Measurements from ENCODE around the gene SMIM27. TPM values are rescaled to one million over a fixed set of nuclear protein-coding genes. Genes with fewer than 3 reads are reported as not detected.

SMIM27 gene
- total and polyA plus RNA-seq, 2 donors (not counting 1 experiment from before 2014, with no cell fraction given) = 9.5 to 20.9 TPM

DNA sequence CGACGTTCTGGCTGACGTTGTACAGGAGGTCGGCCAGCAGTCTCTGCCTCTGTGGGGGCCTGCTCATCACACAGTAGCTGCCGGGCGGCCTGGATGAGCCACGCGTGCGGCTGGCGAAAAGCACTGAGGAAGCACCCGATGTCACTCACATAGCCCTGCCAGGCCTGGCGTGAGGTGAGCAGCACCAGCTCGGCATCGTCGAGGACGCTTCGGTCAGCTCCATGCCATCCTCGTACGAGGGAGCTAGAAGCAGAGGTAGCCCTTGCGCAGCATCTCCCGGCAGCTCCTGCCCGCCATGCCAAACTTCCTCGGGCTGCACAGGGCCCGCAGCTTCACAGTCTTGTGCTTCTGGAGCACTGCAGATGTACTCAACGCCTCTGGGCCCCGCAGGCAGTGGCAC is 14.6 kb downstream of the SMIM27 start:
- CTCF ChIA-PET = interaction anchor here (0.7 to 1.5 kb wide), 2 partner anchors 13 to 189 kb away, joined by 3 to 4 read pairs; no protein-coding TSS in a partner anchor
- no peak overlapping the region for H2AFZ ChIP-seq (ENCODE audit: insufficient read depth, low read depth, low read length, poor library complexity, severe bottlenecking)
- no peaks in the 10 kb centered on the region for H3K9me3 ChIP-seq (ENCODE audit: control extremely low read depth in 1 of 3, control insufficient read depth in 2 of 3, insufficient read depth in 1 of 3, low read length in 2 of 3)

DNA sequence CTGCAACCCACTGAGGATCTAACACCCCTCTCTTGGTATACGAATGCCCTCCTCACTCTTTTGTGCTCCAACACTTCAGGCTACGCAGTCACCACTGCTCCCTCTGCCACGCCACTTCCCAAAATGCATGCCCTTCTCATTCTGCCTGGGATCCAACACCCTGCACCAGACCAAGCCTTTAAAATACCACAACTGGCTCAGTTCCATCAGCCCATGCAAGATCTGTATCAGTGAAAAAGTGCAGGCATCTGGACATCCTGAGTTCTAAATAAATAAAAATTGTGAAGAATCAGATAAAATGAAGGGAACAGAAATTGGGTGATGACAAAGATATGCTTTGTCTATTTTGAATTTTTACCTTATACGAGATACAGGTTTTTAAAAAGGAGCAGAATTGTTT is 18.1 kb downstream of the SMIM27 start:
- H3K36me3 ChIP-seq (replicated peaks in 1 of 2; ENCODE audit: control extremely low read depth in 1 of 2, control insufficient read depth in 1 of 2, extremely low read depth in 1 of 2, insufficient read depth in 2 of 2, low read length in 1 of 2) = peaks cover 2 to 20% of the 10 kb centered on the region in 2 experiments
- Mint-ChIP-seq H3K27ac (no peak overlapping the region), H3K9me3 (ENCODE audit: insufficient read depth) (no peaks in the 10 kb centered on the region), H3K4me3 (no peak overlapping the region), H3K27me3 (no peaks in the 10 kb centered on the region), H3K4me1 (peaks cover 28% of the 10 kb centered on the region)
- peaks cover 65% of the 10 kb centered on the region for H3K79me2 ChIP-seq (ENCODE audit: control insufficient read depth, insufficient read depth, low read length)
- H3K4me1 ChIP-seq (ENCODE audit: control insufficient read depth in 2 of 2, insufficient read depth in 2 of 2, low read length in 2 of 2) = peaks cover 15 to 17% of the 10 kb centered on the region in 2 donors
- no peak overlapping the region for H3K4me2 ChIP-seq (replicated peaks; ENCODE audit: low read depth, low read length, poor library complexity, severe bottlenecking)
- H3K9ac ChIP-seq (ENCODE audit: low read length) = no peak overlapping the region
- no peak overlapping the region for H3K27ac ChIP-seq (ENCODE audit: low read length in 2 of 2)
- CTCF ChIA-PET = no interaction called here
- DNase-seq (no peak), ATAC-seq (ENCODE audit: low read depth) (no peak)
- H2AFZ ChIP-seq (ENCODE audit: insufficient read depth, low read depth, low read length, poor library complexity, severe bottlenecking) = no peak overlapping the region
- H3K4me3 ChIP-seq (ENCODE audit: control extremely low read depth in 1 of 5, extremely low read depth in 1 of 5, insufficient read depth in 1 of 5, low read depth in 2 of 5, low read length in 4 of 5) = no peak overlapping the region
- no peak for TF ChIP-seq EZH2 (IDR thresholded peaks at IDR 0.05; ENCODE audit: borderline replicate concordance, insufficient read depth, low read depth, low read length, poor library complexity, severe bottlenecking)
- TF ChIP-seq, protein P1, sequence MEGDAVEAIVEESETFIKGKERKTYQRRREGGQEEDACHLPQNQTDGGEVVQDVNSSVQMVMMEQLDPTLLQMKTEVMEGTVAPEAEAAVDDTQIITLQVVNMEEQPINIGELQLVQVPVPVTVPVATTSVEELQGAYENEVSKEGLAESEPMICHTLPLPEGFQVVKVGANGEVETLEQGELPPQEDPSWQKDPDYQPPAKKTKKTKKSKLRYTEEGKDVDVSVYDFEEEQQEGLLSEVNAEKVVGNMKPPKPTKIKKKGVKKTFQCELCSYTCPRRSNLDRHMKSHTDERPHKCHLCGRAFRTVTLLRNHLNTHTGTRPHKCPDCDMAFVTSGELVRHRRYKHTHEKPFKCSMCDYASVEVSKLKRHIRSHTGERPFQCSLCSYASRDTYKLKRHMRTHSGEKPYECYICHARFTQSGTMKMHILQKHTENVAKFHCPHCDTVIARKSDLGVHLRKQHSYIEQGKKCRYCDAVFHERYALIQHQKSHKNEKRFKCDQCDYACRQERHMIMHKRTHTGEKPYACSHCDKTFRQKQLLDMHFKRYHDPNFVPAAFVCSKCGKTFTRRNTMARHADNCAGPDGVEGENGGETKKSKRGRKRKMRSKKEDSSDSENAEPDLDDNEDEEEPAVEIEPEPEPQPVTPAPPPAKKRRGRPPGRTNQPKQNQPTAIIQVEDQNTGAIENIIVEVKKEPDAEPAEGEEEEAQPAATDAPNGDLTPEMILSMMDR (IDR thresholded peaks at IDR 0.05) = no peak
- 94% methylated on average over 3 of the region's 4 CpGs for WGBS (ENCODE audit: insufficient coverage)
- H4K20me1 ChIP-seq (ENCODE audit: control insufficient read depth, insufficient read depth, low read length, poor library complexity, severe bottlenecking) = no peaks in the 10 kb centered on the region
- POLR2A ChIA-PET = no interaction called here
- H3K9me3 ChIP-seq (ENCODE audit: control extremely low read depth in 1 of 3, control insufficient read depth in 2 of 3, insufficient read depth in 1 of 3, low read length in 2 of 3) = no peaks in the 10 kb centered on the region
- no peaks in the 10 kb centered on the region for H3K27me3 ChIP-seq (replicated peaks in 1 of 4; ENCODE audit: control extremely low read depth in 1 of 4, control insufficient read depth in 3 of 4, insufficient read depth in 4 of 4, low read length in 3 of 4)
- intact Hi-C loops (cut with micrococcal nuclease) = loop anchor here (5.0 kb wide), 1 partner anchor 138 kb away; no protein-coding TSS in a partner anchor

More for the DNA sequence above, 14.6 kb downstream of the SMIM27 start:
- peaks cover 78% of the 10 kb centered on the region for H3K79me2 ChIP-seq (ENCODE audit: control insufficient read depth, insufficient read depth, low read length)
- H3K27me3 ChIP-seq (replicated peaks in 1 of 4; ENCODE audit: control extremely low read depth in 1 of 4, control insufficient read depth in 3 of 4, insufficient read depth in 4 of 4, low read length in 3 of 4) = no peaks in the 10 kb centered on the region
- H3K9ac ChIP-seq (ENCODE audit: low read length) = no peak overlapping the region
- no peak overlapping the region for H3K4me3 ChIP-seq (ENCODE audit: control extremely low read depth in 1 of 5, extremely low read depth in 1 of 5, insufficient read depth in 1 of 5, low read depth in 2 of 5, low read length in 4 of 5)
- intact Hi-C loops (cut with micrococcal nuclease) = no loop called here
- Mint-ChIP-seq H3K4me1 (peaks cover 13% of the 10 kb centered on the region), H3K9me3 (ENCODE audit: insufficient read depth) (no peaks in the 10 kb centered on the region), H3K27ac (no peak overlapping the region), H3K27me3 (no peaks in the 10 kb centered on the region), H3K4me3 (no peak overlapping the region)
- WGBS (ENCODE audit: insufficient coverage) = 99% methylated on average over 26 of the region's 26 CpGs
- POLR2A ChIA-PET = no interaction called here
- DNase-seq (no peak), ATAC-seq (ENCODE audit: low read depth) (no peak)
- H3K36me3 ChIP-seq (replicated peaks in 1 of 2; ENCODE audit: control extremely low read depth in 1 of 2, control insufficient read depth in 1 of 2, extremely low read depth in 1 of 2, insufficient read depth in 2 of 2, low read length in 1 of 2) = peaks cover 6 to 29% of the 10 kb centered on the region in 2 experiments
- no peak overlapping the region for H3K27ac ChIP-seq (ENCODE audit: low read length in 2 of 2)
- no peak overlapping the region for H3K4me2 ChIP-seq (replicated peaks; ENCODE audit: low read depth, low read length, poor library complexity, severe bottlenecking)
- H3K4me1 ChIP-seq (ENCODE audit: control insufficient read depth in 2 of 2, insufficient read depth in 2 of 2, low read length in 2 of 2) = peaks cover 3 to 5% of the 10 kb centered on the region in 2 donors
- H4K20me1 ChIP-seq (ENCODE audit: control insufficient read depth, insufficient read depth, low read length, poor library complexity, severe bottlenecking) = no peaks in the 10 kb centered on the region
- TF ChIP-seq EZH2 (IDR thresholded peaks at IDR 0.05; ENCODE audit: borderline replicate concordance, insufficient read depth, low read depth, low read length, poor library complexity, severe bottlenecking) = no peak
- TF ChIP-seq, protein P1 (IDR thresholded peaks at IDR 0.05) = no peak

All from B cell (primary cell).